GM12878 (cell line): ENCODE measurements around the gene ADGRG1.

Experiments used
- CBX3 ChIP-seq: fragments of 200-600 bp; sonication (generic); IDR thresholded peaks from 2 replicates; pipeline ENCODE4 v1.6.1; 2016; ENCODE audit warnings: low read depth, borderline replicate concordance
- POLR2A ChIP-seq: IDR thresholded peaks from 2 replicates; pipeline ENCODE4 v1.6.1; 2011; ENCODE audit warnings: low read depth, mild to moderate bottlenecking, low read length
- TAF1 ChIP-seq: IDR thresholded peaks from 2 replicates; pipeline ENCODE4 v1.6.1; 2011; ENCODE audit warnings: mild to moderate bottlenecking, low read depth, low read length, borderline replicate concordance

DNA sequence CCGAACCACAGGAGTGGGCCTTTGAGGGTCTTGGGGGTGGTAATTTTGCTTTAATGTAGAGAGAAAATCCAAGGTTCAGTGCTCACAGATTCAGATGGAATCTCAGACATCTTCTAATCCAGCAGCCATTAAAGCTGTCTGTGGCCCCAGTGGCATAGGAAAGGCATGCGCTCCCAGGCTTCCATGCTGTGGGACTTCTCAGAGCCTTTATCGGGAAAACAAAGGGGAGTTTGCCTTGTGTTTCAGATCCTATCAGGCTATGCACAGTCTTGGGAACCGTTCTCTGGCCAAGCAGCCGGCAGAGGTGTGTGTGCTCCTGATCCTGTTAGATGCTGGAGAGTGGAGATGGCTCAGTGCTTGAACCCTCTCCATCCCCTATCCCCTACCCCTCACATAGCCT, 7.8 kb downstream of the ADGRG1 start:
- TF ChIP-seq CBX3 (no peak), TAF1 (no peak), POLR2A (no peak)
